SK-N-SH (cell line): Measurements from ENCODE around the gene ACOXL. TPM values are rescaled to one million over a fixed set of nuclear protein-coding genes. Genes with fewer than 3 reads are reported as not detected.

Experiments used
- CTCF ChIA-PET: fragments of 300-600, 350-600 bp; formaldehyde crosslinking; extraction: SDS; loops from one replicate; lab custom pipeline; 2021; lab: Yijun Ruan, JAX
- POLR2A ChIA-PET: fragments of 350-600 bp; sonication (Branson Sonifier 250); formaldehyde crosslinking; extraction: SDS; loops from one replicate; lab custom pipeline; 2020; ENCODE audit warnings: antibody characterized with exemption, inconsistent platforms; lab: Yijun Ruan, JAX
- DNase-seq: peaks from one replicate; pipeline ENCODE4 v3.0.0; 2012
- H2AFZ ChIP-seq: fragments of 200-600 bp; sonication (generic); 2 replicates; pipeline ENCODE4 v1.8.1; 2016; ENCODE audit warnings: antibody characterized with exemption, mild to moderate bottlenecking, low read depth
- H3F3A ChIP-seq: fragments of 200-600 bp; sonication (generic); replicated peaks from 2 replicates; pipeline ENCODE3; 2016; ENCODE audit warnings: antibody characterized with exemption, mild to moderate bottlenecking; ENCODE audit not compliant: insufficient read depth
- H3K27ac ChIP-seq, 2 experiments: fragments of 200-500 bp in 1 of 2; fragments of 200-600 bp in 1 of 2; sonication (Bioruptor generic) in 1 of 2; sonication (generic), shearing (Covaris generic) in 1 of 2; 2 replicates each; pipeline versions ENCODE4 v1.5.1 to v1.6.1; 2014 to 2016; ENCODE audit warnings: low read depth in 2 of 2, inconsistent platforms in 1 of 2, low read length in 1 of 2, mild to moderate bottlenecking in 1 of 2, mixed read lengths in 1 of 2
- H3K27me3 ChIP-seq: fragments of 200-600 bp; sonication (generic), shearing (Covaris generic); 2 replicates; pipeline ENCODE4 v1.6.1; 2016; ENCODE audit warnings: mixed run types; ENCODE audit not compliant: insufficient read depth
- H3K36me3 ChIP-seq, 2 experiments: fragments of 200-500 bp in 1 of 2; fragments of 200-600 bp in 1 of 2; sonication (Bioruptor generic) in 1 of 2; sonication (generic) in 1 of 2; replicated peaks in 1 of 2; 2 replicates each; pipeline versions ENCODE3 to v1.5.1; 2014 to 2016; ENCODE audit warnings: low read length in 1 of 2, mild to moderate bottlenecking in 1 of 2; ENCODE audit not compliant: insufficient read depth in 2 of 2, control insufficient read depth in 1 of 2
- H3K4me1 ChIP-seq, 2 experiments: fragments of 200-500 bp in 1 of 2; fragments of 200-600 bp in 1 of 2; sonication (Bioruptor generic) in 1 of 2; sonication (generic), shearing (Covaris generic) in 1 of 2; 2 replicates each; pipeline versions ENCODE4 v1.5.1 to v1.6.1; 2014 to 2016; ENCODE audit warnings: low read depth in 1 of 2, low read length in 1 of 2, mixed run types in 1 of 2; ENCODE audit not compliant: insufficient read depth in 2 of 2, control insufficient read depth in 1 of 2
- H3K4me2 ChIP-seq: fragments of 200-600 bp; sonication (generic), shearing (Covaris generic); 2 replicates; pipeline ENCODE4 v1.6.1; 2017; ENCODE audit warnings: mixed run types
- H3K4me3 ChIP-seq, 2 experiments: fragments of 200-500 bp in 1 of 2; fragments of 200-600 bp in 1 of 2; sonication (Bioruptor generic) in 1 of 2; sonication (generic), shearing (Covaris generic) in 1 of 2; 2 replicates each; pipeline versions ENCODE4 v1.5.1 to v1.8.1; 2014 to 2016; ENCODE audit warnings: low read depth in 2 of 2, inconsistent platforms in 1 of 2, low read length in 1 of 2, mild to moderate bottlenecking in 1 of 2, mixed read lengths in 1 of 2, moderate library complexity in 1 of 2
- H3K79me2 ChIP-seq: fragments of 200-600 bp; sonication (generic); 2 replicates; pipeline ENCODE4 v1.8.1; 2017; ENCODE audit warnings: mild to moderate bottlenecking; ENCODE audit not compliant: insufficient read depth
- H3K9ac ChIP-seq: fragments of 200-600 bp; sonication (generic); 2 replicates; pipeline ENCODE4 v1.6.1; 2017; ENCODE audit warnings: mixed run types
- H3K9me2 ChIP-seq: fragments of 200-600 bp; sonication (generic); 2 replicates; pipeline ENCODE4 v1.6.1; 2017; ENCODE audit warnings: mixed run types
- H3K9me3 ChIP-seq: fragments of 200-600 bp; sonication (generic); 2 replicates; pipeline ENCODE4 v1.6.1; 2017; ENCODE audit warnings: mixed run types, mild to moderate bottlenecking, moderate library complexity
- H4K20me1 ChIP-seq: fragments of 200-600 bp; sonication (generic); 2 replicates; pipeline ENCODE4 v1.6.1; 2017; ENCODE audit warnings: mild to moderate bottlenecking, mixed run types; ENCODE audit not compliant: insufficient read depth
- CHD2 ChIP-seq: fragments of 150-350 bp; IDR thresholded peaks from 2 replicates; pipeline ENCODE4 v1.6.1; 2018; ENCODE audit warnings: low read length; ENCODE audit not compliant: partially characterized antibody
- ELF1 ChIP-seq: IDR thresholded peaks from 2 replicates; pipeline ENCODE4 v1.4.0; 2012
- EP300 ChIP-seq, 2 experiments: IDR thresholded peaks; 2 replicates each; pipeline versions ENCODE4 v1.4.0 to v1.6.1; 2012; ENCODE audit warnings: borderline replicate concordance in 1 of 2, low read depth in 1 of 2, low read length in 1 of 2
- EZH2phosphoT487 ChIP-seq: fragments of 200-600 bp; sonication (generic); IDR thresholded peaks from 2 replicates; pipeline ENCODE4 v1.6.1; 2017; ENCODE audit warnings: low read depth, mixed run types, mild to moderate bottlenecking, antibody characterized with exemption, moderate library complexity, borderline replicate concordance
- FOSL2 ChIP-seq: IDR thresholded peaks from 2 replicates; pipeline ENCODE4 v1.4.0; 2012; ENCODE audit warnings: low read depth, mild to moderate bottlenecking, moderate library complexity, borderline replicate concordance
- FOXJ3 ChIP-seq: sonication (generic); formaldehyde crosslinking; IDR thresholded peaks from 2 replicates; pipeline ENCODE4 v1.5.1; 2020; ENCODE audit warnings: mild to moderate bottlenecking, missing genetic modification reagents
- GABPA ChIP-seq: IDR thresholded peaks from 2 replicates; pipeline ENCODE4 v1.4.0; 2012; ENCODE audit warnings: low read depth, mild to moderate bottlenecking
- JUND ChIP-seq: IDR thresholded peaks from 2 replicates; pipeline ENCODE4 v1.4.0; 2012
- MXI1 ChIP-seq: IDR thresholded peaks from 2 replicates; pipeline ENCODE4 v1.6.1; 2012; ENCODE audit warnings: mild to moderate bottlenecking, low read depth, low read length, improper control_type of control experiment
- POLR2AphosphoS5 ChIP-seq: IDR thresholded peaks from 2 replicates; pipeline ENCODE4 v1.6.1; 2012; ENCODE audit warnings: low read depth, low read length
- RCOR1 ChIP-seq: fragments of 150-350 bp; IDR thresholded peaks from 2 replicates; pipeline ENCODE4 v1.6.1; 2017; ENCODE audit warnings: antibody characterized with exemption, low read length
- RFX5 ChIP-seq: IDR thresholded peaks from 2 replicates; pipeline ENCODE4 v1.6.1; 2012; ENCODE audit warnings: mild to moderate bottlenecking, improper control_type of control experiment, low read length
- SIN3A ChIP-seq: IDR thresholded peaks from 2 replicates; pipeline ENCODE4 v1.6.1; 2012; ENCODE audit warnings: low read depth, mild to moderate bottlenecking, low read length, moderate library complexity, borderline replicate concordance
- TCF12 ChIP-seq: IDR thresholded peaks from 2 replicates; pipeline ENCODE4 v1.4.0; 2012
- WGBS: methylation state at CpG from one replicate; pipeline ENCODE4 v1.1.6; 2017; ENCODE audit warnings: low lambda C conversion rate; 5-methylcytosine and 5-hydroxymethylcytosine counted together
- polyA plus RNA-seq, 3 experiments: library from polyadenylated mRNA; depleted of rRNA; stranded (reverse); fragments of >200 nt; gene quantifications; 2 replicates each; pipeline ENCODE4 v1.2.3, GENCODE V29; 2012
- TF ChIP-seq, protein P1 (sequence below): fragments of 150-350 bp; IDR thresholded peaks from 2 replicates; pipeline ENCODE4 v1.6.1; 2016; ENCODE audit warnings: mild to moderate bottlenecking, low read depth, low read length
- TF ChIP-seq, protein P2 (sequence below): IDR thresholded peaks from 2 replicates; pipeline ENCODE4; 2012
- TF ChIP-seq, protein P3 (sequence below): fragments of 150-350 bp; IDR thresholded peaks from 2 replicates; pipeline ENCODE4 v1.6.1; 2017; ENCODE audit warnings: antibody characterized with exemption, low read length, low read depth, borderline replicate concordance

Gene ACOXL
- polyA plus RNA-seq, 1 of the 3 experiments (the other 2 are of a cell fraction): not detected

DNA sequence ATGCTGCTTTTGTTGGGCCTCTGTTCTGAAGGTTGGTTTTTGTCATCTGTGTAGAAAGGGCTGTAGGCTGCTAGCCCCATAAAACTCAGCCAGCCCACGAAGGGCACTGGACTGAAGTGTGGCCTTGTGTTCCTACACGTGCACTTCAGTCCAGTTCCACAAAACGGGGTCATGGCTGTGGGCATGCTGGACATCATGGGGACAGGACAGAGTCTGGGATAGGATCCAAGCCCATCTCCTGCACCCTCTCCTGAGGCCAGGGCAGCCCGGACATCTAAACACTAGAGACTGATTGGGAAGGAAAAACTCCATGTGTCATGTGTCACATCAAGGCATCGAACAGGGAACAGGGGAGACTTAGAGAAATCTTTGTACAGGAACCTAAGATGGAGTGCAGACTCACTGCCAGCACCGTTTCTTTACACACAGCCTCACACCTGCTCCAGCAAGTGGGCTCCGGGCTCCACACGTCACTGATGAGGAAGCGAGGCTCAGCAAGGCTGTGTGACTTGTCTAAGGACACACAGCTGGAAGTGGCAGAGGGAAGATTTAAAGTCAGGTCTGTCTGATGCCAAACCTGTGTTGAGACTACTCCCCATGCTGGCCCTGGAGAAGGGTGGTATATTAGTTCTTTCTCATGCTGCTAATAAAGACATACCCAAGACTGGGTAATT is 313.5 kb downstream of the ACOXL start:
- Histone ChIP-seq H3K9ac (no peak overlapping the region), H3K36me3 (no peaks in the 10 kb centered on the region), H3K9me3 (no peaks in the 10 kb centered on the region), H3K27me3 (peaks cover 27% of the 10 kb centered on the region), H3K4me3 (no peak overlapping the region), H3K4me1 (peaks cover 0 to 12% of the 10 kb centered on the region in 2 experiments; a peak in 1 of 4 replicates), H3F3A (no peaks in the 10 kb centered on the region), H4K20me1 (no peaks in the 10 kb centered on the region), H3K27ac (no peak overlapping the region), H3K79me2 (no peaks in the 10 kb centered on the region), H3K9me2 (no peaks in the 10 kb centered on the region), H2AFZ (no peak overlapping the region), H3K4me2 (no peak overlapping the region)
- no peak for TF ChIP-seq FOXJ3 (CRISPR knock-in tag)
- no peak for TF ChIP-seq SIN3A
- TF ChIP-seq GABPA: no peak
- TF ChIP-seq ELF1: no peak
- no peak for TF ChIP-seq RCOR1
- TF ChIP-seq MXI1: no peak
- TF ChIP-seq EP300 (IDR thresholded peaks at IDR 0.05; ENCODE audit: borderline replicate concordance in 1 of 2, low read depth in 1 of 2, low read length in 1 of 2): no peak
- no peak for TF ChIP-seq POLR2AphosphoS5
- TF ChIP-seq FOSL2: no peak
- TF ChIP-seq RFX5: no peak
- TF ChIP-seq JUND: no peak
- DNase-seq: no peak
- ChIA-PET CTCF (no interaction called here), POLR2A (no interaction called here)
- 30% methylated on average over 5 of the region's 9 CpGs for WGBS

DNA sequence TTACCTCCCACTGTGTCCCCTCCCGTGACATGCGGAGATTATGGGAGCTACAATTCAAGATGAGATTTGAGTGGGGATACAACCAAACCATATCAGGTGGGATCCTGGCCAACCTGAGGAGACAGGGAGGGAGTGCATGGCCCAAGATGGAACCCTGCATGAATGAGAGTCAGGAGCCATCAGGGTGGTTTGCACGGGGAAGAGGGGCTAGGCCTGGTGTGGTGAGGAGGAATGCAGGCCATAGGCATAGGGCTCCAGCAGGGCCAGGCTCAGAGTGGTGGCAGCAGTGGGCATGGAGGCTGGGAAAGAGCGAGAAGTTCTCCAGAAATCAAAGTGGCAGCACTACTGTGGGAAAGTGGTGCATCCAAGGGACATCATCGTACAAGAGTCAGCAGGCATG is 314.3 kb downstream of the ACOXL start:
- ChIA-PET POLR2A (no interaction called here), CTCF (no interaction called here)
- TF ChIP-seq, protein P1, sequence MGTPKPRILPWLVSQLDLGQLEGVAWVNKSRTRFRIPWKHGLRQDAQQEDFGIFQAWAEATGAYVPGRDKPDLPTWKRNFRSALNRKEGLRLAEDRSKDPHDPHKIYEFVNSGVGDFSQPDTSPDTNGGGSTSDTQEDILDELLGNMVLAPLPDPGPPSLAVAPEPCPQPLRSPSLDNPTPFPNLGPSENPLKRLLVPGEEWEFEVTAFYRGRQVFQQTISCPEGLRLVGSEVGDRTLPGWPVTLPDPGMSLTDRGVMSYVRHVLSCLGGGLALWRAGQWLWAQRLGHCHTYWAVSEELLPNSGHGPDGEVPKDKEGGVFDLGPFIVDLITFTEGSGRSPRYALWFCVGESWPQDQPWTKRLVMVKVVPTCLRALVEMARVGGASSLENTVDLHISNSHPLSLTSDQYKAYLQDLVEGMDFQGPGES: no peak
- TF ChIP-seq, protein P2, sequence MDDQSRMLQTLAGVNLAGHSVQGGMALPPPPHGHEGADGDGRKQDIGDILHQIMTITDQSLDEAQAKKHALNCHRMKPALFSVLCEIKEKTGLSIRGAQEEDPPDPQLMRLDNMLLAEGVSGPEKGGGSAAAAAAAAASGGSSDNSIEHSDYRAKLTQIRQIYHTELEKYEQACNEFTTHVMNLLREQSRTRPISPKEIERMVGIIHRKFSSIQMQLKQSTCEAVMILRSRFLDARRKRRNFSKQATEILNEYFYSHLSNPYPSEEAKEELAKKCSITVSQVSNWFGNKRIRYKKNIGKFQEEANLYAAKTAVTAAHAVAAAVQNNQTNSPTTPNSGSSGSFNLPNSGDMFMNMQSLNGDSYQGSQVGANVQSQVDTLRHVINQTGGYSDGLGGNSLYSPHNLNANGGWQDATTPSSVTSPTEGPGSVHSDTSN: no peak
- TF ChIP-seq EZH2phosphoT487 (no peak), TCF12 (no peak), CHD2 (no peak), GABPA (no peak)
- TF ChIP-seq, protein P3, sequence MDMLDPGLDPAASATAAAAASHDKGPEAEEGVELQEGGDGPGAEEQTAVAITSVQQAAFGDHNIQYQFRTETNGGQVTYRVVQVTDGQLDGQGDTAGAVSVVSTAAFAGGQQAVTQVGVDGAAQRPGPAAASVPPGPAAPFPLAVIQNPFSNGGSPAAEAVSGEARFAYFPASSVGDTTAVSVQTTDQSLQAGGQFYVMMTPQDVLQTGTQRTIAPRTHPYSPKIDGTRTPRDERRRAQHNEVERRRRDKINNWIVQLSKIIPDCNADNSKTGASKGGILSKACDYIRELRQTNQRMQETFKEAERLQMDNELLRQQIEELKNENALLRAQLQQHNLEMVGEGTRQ: no peak
- WGBS: 54% methylated on average over 5 of the region's 5 CpGs
- H3K79me2 ChIP-seq: no peaks in the 10 kb centered on the region
- no peaks in the 10 kb centered on the region for H4K20me1 ChIP-seq
- peaks cover 26% of the 10 kb centered on the region for H3K27me3 ChIP-seq
- no peak for DNase-seq
- no peak overlapping the region for H3K9ac ChIP-seq
- H3F3A ChIP-seq: no peaks in the 10 kb centered on the region
- no peaks in the 10 kb centered on the region for H3K36me3 ChIP-seq
- no peak overlapping the region for H2AFZ ChIP-seq
- no peak overlapping the region for H3K27ac ChIP-seq
- no peaks in the 10 kb centered on the region for H3K9me2 ChIP-seq
- no peaks in the 10 kb centered on the region for H3K9me3 ChIP-seq
- no peak overlapping the region for H3K4me2 ChIP-seq
- no peak overlapping the region for H3K4me3 ChIP-seq
- H3K4me1 ChIP-seq: peaks cover 0 to 12% of the 10 kb centered on the region in 2 experiments; a peak in 1 of 4 replicates
